Prostate gland (tissue), 2 donors: ENCODE data around the gene PYDC1.

Source experiments
- POLR2A ChIP-seq: fragments of 450-650 bp; IDR thresholded peaks from one replicate; pipeline ENCODE4 v1.6.1; 2016; ENCODE audit warnings: antibody characterized with exemption, mild to moderate bottlenecking
- POLR2AphosphoS5 ChIP-seq: sonication (generic); formaldehyde crosslinking; IDR thresholded peaks from one replicate; pipeline ENCODE4 v1.6.1; 2017; ENCODE audit warnings: antibody characterized with exemption
- TF ChIP-seq, protein P1 (sequence below), 4 experiments: fragments of 200-600 bp in 2 of 4; fragments of 450-650 bp in 2 of 4; sonication (generic) in 2 of 4; IDR thresholded peaks; 1 replicate in 3 of 4; 2 replicates in 1 of 4; pipeline ENCODE4 v1.5.1; 2016 to 2019; ENCODE audit warnings: antibody characterized with exemption in 4 of 4, mild to moderate bottlenecking in 2 of 4, moderate library complexity in 2 of 4

DNA sequence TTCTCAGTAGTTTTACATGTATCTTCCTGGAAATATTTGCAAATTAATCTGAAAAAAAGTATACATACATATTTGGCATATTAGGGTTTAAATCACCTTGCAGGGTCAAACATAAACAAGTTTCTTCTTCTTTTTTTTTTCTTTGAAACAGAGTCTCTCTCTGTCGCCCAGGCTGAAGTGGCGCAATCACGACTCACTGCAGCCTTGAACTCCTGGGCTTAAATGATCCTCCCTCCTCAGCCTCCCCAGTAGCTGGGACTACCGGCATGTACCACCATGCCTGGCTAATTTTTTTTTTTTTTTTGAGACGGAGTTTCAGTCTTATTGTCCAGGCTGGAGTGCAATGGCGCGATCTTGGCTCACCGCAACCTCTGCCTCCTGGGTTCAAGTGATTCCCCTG lies 49.6 kb downstream of the PYDC1 start:
- TF ChIP-seq POLR2A: no peak
- TF ChIP-seq, protein P1, sequence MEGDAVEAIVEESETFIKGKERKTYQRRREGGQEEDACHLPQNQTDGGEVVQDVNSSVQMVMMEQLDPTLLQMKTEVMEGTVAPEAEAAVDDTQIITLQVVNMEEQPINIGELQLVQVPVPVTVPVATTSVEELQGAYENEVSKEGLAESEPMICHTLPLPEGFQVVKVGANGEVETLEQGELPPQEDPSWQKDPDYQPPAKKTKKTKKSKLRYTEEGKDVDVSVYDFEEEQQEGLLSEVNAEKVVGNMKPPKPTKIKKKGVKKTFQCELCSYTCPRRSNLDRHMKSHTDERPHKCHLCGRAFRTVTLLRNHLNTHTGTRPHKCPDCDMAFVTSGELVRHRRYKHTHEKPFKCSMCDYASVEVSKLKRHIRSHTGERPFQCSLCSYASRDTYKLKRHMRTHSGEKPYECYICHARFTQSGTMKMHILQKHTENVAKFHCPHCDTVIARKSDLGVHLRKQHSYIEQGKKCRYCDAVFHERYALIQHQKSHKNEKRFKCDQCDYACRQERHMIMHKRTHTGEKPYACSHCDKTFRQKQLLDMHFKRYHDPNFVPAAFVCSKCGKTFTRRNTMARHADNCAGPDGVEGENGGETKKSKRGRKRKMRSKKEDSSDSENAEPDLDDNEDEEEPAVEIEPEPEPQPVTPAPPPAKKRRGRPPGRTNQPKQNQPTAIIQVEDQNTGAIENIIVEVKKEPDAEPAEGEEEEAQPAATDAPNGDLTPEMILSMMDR (IDR thresholded peaks at IDR 0.05): no peak
- TF ChIP-seq POLR2AphosphoS5: no peak
